HL-60 (cell line): Measurements from ENCODE around the gene MYH16.

Experiments used
- POLR2AphosphoS5 ChIP-seq: IDR thresholded peaks from 2 replicates; pipeline ENCODE4 v1.6.1; 2012; ENCODE audit warnings: low read depth
- TF ChIP-seq, protein P1 (sequence below): IDR thresholded peaks from one replicate; pipeline ENCODE4 v1.5.1; 2011; ENCODE audit warnings: low read length, control low read depth, inconsistent platforms; ENCODE audit not compliant: insufficient read depth

DNA sequence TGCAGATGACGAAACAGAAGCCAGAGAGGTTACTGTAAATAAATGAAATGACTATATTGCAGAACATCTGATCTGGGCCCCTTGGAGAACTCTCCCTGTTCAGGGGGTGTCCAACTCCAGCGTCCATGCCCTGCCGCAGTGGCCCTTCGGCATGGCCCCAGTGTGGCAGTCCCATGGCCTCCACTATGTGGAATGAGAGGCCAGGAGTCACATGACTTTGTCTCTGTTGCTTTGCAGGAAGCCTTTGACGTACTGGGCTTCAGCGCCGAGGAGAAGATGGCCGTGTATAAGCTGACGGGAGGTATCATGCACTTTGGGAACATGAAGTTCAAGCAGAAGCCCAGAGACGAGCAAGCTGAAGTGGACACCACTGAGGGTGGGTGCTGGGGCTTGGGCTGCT is 15.6 kb upstream of the MYH16 start:
- no peak for TF ChIP-seq POLR2AphosphoS5
- TF ChIP-seq, protein P1, sequence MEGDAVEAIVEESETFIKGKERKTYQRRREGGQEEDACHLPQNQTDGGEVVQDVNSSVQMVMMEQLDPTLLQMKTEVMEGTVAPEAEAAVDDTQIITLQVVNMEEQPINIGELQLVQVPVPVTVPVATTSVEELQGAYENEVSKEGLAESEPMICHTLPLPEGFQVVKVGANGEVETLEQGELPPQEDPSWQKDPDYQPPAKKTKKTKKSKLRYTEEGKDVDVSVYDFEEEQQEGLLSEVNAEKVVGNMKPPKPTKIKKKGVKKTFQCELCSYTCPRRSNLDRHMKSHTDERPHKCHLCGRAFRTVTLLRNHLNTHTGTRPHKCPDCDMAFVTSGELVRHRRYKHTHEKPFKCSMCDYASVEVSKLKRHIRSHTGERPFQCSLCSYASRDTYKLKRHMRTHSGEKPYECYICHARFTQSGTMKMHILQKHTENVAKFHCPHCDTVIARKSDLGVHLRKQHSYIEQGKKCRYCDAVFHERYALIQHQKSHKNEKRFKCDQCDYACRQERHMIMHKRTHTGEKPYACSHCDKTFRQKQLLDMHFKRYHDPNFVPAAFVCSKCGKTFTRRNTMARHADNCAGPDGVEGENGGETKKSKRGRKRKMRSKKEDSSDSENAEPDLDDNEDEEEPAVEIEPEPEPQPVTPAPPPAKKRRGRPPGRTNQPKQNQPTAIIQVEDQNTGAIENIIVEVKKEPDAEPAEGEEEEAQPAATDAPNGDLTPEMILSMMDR = no peak
